ENCODE data around the gene HSPA6. TPM values are rescaled to one million over a fixed set of nuclear protein-coding genes. Genes with fewer than 3 reads are reported as not detected.
"Not testable (repeated sequence)": the region's sequence is repeated elsewhere in the genome, so short reads cannot be mapped to it uniquely, and the experiment has no call there.

HSPA6 gene
- total and polyA plus RNA-seq, 12 donors: 0.13 to 5.6 (median 0.67) TPM

- H3K4me1 ChIP-seq: peaks cover 0 to 33% (median 0%) of the 10 kb centered on the region in 9 donors
- peak in 2 of 9 donors; percentile 9 to 35 for TF ChIP-seq CTCF (IDR thresholded peaks at IDR 0.05)
- ATAC-seq (peak in 7 of 8 donors; percentile 41 to 95 (median 84)), DNase-seq (peak in 1 of 2 donors; percentile 40)
- not testable (repeated sequence) for H3K9me3 ChIP-seq, H3K27me3 ChIP-seq, H3K4me3 ChIP-seq, H3K36me3 ChIP-seq
- H3K27ac ChIP-seq: peak overlapping the region in 2 of 10 donors; percentile 9 to 86
- intact Hi-C loops (cut with DNase I): loop anchor here in 3 of 10 donors (10.0 kb wide), 2 partner anchors 94 to 184 kb away; partner anchors contain the start of gene DUSP12 (in 3 of the 3)
- 38% methylated on average over 4 of the region's 4 CpGs for WGBS, 2 donors
Observed at GRCh38 chr1:161560960-161561715, 36.8 kb downstream of the HSPA6 start.

GRCh38 chr1:161562441-161562840 is 38.1 kb downstream of the HSPA6 start:
- intact Hi-C loops (cut with DNase I): loop anchor here in 3 of 10 donors (10.0 kb wide), 2 partner anchors 92 to 182 kb away; partner anchors contain the start of gene DUSP12 (in 3 of the 3)
- H3K36me3 ChIP-seq, DNase-seq, H3K4me3 ChIP-seq, H3K9me3 ChIP-seq, H3K27me3 ChIP-seq: not testable (repeated sequence)
- H3K27ac ChIP-seq: peak overlapping the region in 3 of 10 donors; percentile 31 to 86 (median 56)
- peaks cover 0 to 31% (median 0%) of the 10 kb centered on the region in 9 donors for H3K4me1 ChIP-seq
- ATAC-seq: peak in 7 of 8 donors; percentile 28 to 62 (median 56)
- 65 to 88% methylated on average over 1 of the region's 3 CpGs for WGBS, 2 donors

GRCh38 chr1:161563522-161563921 is 39.2 kb downstream of the HSPA6 start:
- not testable (repeated sequence) for ATAC-seq, H3K4me3 ChIP-seq, H3K9me3 ChIP-seq, H3K36me3 ChIP-seq, DNase-seq
- H3K27me3 ChIP-seq: peaks cover 0 to 13% (median 0%) of the 10 kb centered on the region in 7 donors
- intact Hi-C loops (cut with DNase I): loop anchor here in 3 of 10 donors (10.0 kb wide), 2 partner anchors 91 to 181 kb away; partner anchors contain the start of gene DUSP12 (in 3 of the 3)
- WGBS, 2 donors: 59 to 60% methylated on average over 1 of the region's 1 CpG
- peaks cover 0 to 31% (median 0%) of the 10 kb centered on the region in 9 donors for H3K4me1 ChIP-seq
- H3K27ac ChIP-seq: peak overlapping the region in 3 of 10 donors; percentile 0 to 86 (median 19)

- not testable (repeated sequence) for H3K36me3 ChIP-seq, H3K27ac ChIP-seq, DNase-seq, H3K9me3 ChIP-seq, ATAC-seq, H3K4me3 ChIP-seq
- Histone ChIP-seq H3K27me3 (peaks cover 0 to 14% (median 0%) of the 10 kb centered on the region in 7 donors), H3K4me1 (peaks cover 0 to 19% (median 0%) of the 10 kb centered on the region in 9 donors)
- WGBS, 2 donors: 94 to 100% methylated on average over 1 of the region's 3 CpGs
- intact Hi-C loops (cut with DNase I): loop anchor here in 4 of 10 donors (5.0 to 10.0 kb wide), 3 partner anchors 88 to 178 kb away; partner anchors contain the start of gene DUSP12 (in 3 of the 4)
Observed at GRCh38 chr1:161566602-161566960, 42.2 kb downstream of the HSPA6 start.

GRCh38 chr1:161571703-161572102 is 47.4 kb downstream of the HSPA6 start:
- H3K27me3 ChIP-seq; H3K27ac ChIP-seq; H3K9me3 ChIP-seq; DNase-seq; H3K4me3 ChIP-seq; H3K4me1 ChIP-seq; H3K36me3 ChIP-seq; intact Hi-C loops (cut with DNase I): not testable (repeated sequence)
- peak in 1 of 8 donors; percentile 19 for ATAC-seq
- 69 to 80% methylated on average over 2 of the region's 8 CpGs for WGBS, 2 donors

Other genes starting within 250 kb of the HSPA6 start
- 1 to 10 TPM; 1.0 to 5.6 (median 1.6) TPM for gene MPZ, start 214.6 kb upstream of the HSPA6 start, total RNA-seq
- 1 to 10 TPM; 1.5 to 3.4 TPM for gene MPZ, start 214.6 kb upstream of the HSPA6 start, polyA plus RNA-seq
- gene SDHC, start 210.2 kb upstream of the HSPA6 start, total RNA-seq: 100 to 1,000 TPM; 342 to 459 (median 420) TPM
- gene SDHC, start 210.2 kb upstream of the HSPA6 start, polyA plus RNA-seq: 100 to 1,000 TPM in 1 of 2 donors, 10 to 100 TPM in 1; 18.1 to 176 TPM
- not detected for gene CFAP126, start 156.7 kb upstream of the HSPA6 start, total RNA-seq
- gene CFAP126, start 156.7 kb upstream of the HSPA6 start, polyA plus RNA-seq: not detected
- 10 to 100 TPM in 5 of 10 donors, 1 to 10 TPM in 5; 4.2 to 66.0 (median 9.9) TPM for gene FCGR2A, start 19.1 kb upstream of the HSPA6 start, total RNA-seq
- 10 to 100 TPM; 11.3 to 16.4 TPM for gene FCGR2A, start 19.1 kb upstream of the HSPA6 start, polyA plus RNA-seq
- gene FCGR3A, start 25.3 kb downstream of the HSPA6 start, total RNA-seq: 100 to 1,000 TPM in 1 of 10 donors, 10 to 100 TPM in 3, 1 to 10 TPM in 6; 1.9 to 120 (median 6.2) TPM
- gene FCGR3A, start 25.3 kb downstream of the HSPA6 start, polyA plus RNA-seq: 10 to 100 TPM in 1 of 2 donors, 1 to 10 TPM in 1; 5.6 to 10.7 TPM
- gene FCGR3B, start 106.6 kb downstream of the HSPA6 start, total RNA-seq: 1 to 10 TPM; 1.2 to 8.7 (median 1.9) TPM
- under 1 TPM; 0.22 TPM for gene FCGR3B, start 106.6 kb downstream of the HSPA6 start, polyA plus RNA-seq
- gene FCGR2B, start 138.6 kb downstream of the HSPA6 start, total RNA-seq: 10 to 100 TPM in 2 of 10 donors, 1 to 10 TPM in 8; 1.7 to 40.9 (median 6.7) TPM
- 1 to 10 TPM; 3.7 to 4.3 TPM for gene FCGR2B, start 138.6 kb downstream of the HSPA6 start, polyA plus RNA-seq
- gene FCRLA, start 182.7 kb downstream of the HSPA6 start, total RNA-seq: under 1 TPM in 4 of 10 donors, not detected in 6; 0.21 to 1.00 (median 0.41) TPM
- gene FCRLA, start 182.7 kb downstream of the HSPA6 start, polyA plus RNA-seq: under 1 TPM; 0.13 to 0.15 TPM
- gene FCRLB, start 197.0 kb downstream of the HSPA6 start, total RNA-seq: under 1 TPM; 0.11 to 0.88 (median 0.32) TPM
- gene FCRLB, start 197.0 kb downstream of the HSPA6 start, polyA plus RNA-seq: under 1 TPM; 0.22 to 0.58 TPM
- 10 to 100 TPM in 1 of 10 donors, 1 to 10 TPM in 9; 3.5 to 10.2 (median 6.6) TPM for gene DUSP12, start 225.2 kb downstream of the HSPA6 start, total RNA-seq
- 10 to 100 TPM; 11.0 to 15.3 TPM for gene DUSP12, start 225.2 kb downstream of the HSPA6 start, polyA plus RNA-seq
- gene ATF6, start 241.8 kb downstream of the HSPA6 start, total RNA-seq: 10 to 100 TPM; 13.4 to 20.9 (median 16.0) TPM
- gene ATF6, start 241.8 kb downstream of the HSPA6 start, polyA plus RNA-seq: 1 to 10 TPM; 2.6 to 9.4 TPM